Left ventricle myocardium superior (tissue), 1 donor: Measurements from ENCODE around the gene NKIRAS1. TPM values are rescaled to one million over a fixed set of nuclear protein-coding genes. Genes with fewer than 3 reads are reported as not detected.
"Not testable (repeated sequence)": the region's sequence is repeated elsewhere in the genome, so short reads cannot be mapped to it uniquely, and the experiment has no call there.

ENCODE experiments used
- ATAC-seq: fragments of 200-7000 bp; cut with Tn5 transposase; one replicate; pipeline ENCODE4 v1.9.1; 2020; ENCODE audit warnings: mild to moderate bottlenecking, moderate library complexity
- DNase-seq: peaks from one replicate; pipeline ENCODE4 v3.0.0-alpha.2; 2020
- intact Hi-C: fragments of 100-400 bp; cut with micrococcal nuclease; formaldehyde crosslinking; loops from one replicate; pipeline ENCODE4 v1.11.0; 2022
- total RNA-seq: library from RNA; stranded (reverse); fragmentation: NEBNext Ultra II Directional; extraction: Animal tissue kit (Norgen Biotek cat#: 25700); gene quantifications from one replicate; pipeline ENCODE4 v1.2.1, GENCODE V29; 2021
- donor health status: DM: no; HTN: yes; CAD: no; lungs with severe emphysema.

Gene NKIRAS1
- total RNA-seq, 1 donor from 2014 or later = 22.6 TPM

DNA sequence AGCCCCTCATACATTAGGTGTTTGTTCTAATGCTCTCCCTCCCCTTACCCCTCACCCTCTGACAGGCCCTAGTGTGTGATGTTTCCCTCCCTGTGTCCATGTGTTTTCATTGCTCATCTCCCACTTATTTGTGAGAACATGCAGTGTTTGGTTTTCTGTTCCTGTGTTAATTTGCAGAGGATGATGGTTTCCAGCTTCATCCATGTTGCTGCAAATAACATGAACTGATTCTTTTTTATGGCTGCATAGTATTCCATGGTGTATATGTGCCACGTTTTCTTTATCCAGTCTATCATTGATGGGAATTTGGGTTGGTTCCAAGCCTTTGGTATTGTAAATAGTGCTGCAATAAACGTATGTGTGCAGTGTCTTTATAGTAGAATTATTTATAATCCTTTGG, 67.3 kb downstream of the NKIRAS1 start:
- DNase-seq, intact Hi-C loops, ATAC-seq: not testable (repeated sequence)

DNA sequence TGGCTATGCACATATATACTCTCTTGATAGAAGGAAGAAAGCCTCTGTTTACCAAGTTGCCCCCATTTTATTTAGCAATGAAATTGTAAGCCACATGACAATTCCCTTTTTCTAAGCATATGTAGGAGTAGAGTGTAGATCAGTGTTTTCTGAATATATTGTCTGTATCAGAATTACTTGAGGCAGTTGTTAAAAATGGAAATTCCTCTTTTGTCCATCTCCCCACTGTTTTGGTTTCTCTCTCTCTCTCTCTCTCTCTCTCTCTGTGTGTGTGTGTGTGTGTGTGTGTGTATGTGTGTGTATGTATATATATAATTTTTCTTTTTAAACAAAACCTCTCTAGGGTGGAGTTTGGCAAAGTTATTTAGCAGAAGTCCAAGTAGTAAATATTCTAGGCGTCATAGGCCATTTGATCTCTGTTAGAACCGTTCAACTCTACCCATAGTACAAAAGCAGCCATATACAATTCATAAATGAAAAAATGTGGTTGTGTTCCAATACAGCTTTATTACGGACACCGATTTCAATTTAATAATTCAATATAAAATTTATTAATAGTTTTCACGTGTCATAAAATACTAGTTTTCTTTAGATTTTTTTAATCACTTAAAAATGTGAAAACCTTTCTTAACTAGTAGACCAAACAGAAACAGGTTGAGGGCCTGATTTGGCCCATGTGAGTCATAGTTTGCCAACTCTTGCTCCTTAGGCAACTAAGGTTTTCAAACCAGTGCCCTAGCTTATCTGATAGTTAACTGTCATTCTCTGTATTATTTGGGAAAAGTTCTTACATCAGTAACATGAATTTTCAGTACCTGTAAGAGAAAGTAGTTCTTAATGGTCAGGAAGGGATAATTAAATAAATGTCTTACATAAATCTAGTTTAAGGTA, 71.2 kb downstream of the NKIRAS1 start:
- DNase-seq (no peak), ATAC-seq (no peak)
- intact Hi-C loops = no loop called here

DNA sequence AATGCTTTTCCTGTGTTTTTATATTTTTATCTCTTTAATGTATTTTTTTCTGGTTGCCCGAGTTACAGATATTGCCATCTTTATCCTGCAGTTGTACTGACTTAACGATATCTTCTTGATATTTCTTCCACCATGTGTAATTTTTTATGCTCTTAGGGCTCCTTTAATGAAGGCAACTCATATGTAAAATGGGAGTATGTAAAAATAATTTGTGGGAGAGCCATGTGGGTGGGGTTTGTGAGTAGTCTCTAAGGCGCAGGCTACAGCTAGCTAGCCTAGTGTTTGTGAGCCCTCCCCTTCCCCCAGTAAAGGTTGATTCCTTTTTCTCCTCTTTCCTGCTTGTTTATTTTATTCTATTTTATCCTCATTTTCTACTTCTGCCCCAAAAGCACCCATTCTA, 72.9 kb downstream of the NKIRAS1 start:
- DNase-seq (no peak), ATAC-seq (no peak)
- intact Hi-C loops = no loop called here

Other genes with a start within 250 kb of the NKIRAS1 start
- 66.0 TPM for gene UBE2E1, start 111.0 kb downstream of the NKIRAS1 start, total RNA-seq
- gene RPL15, start 142 bp upstream of the NKIRAS1 start, total RNA-seq = 910 TPM
- 57.0 TPM for gene NR1D2, start 28.3 kb upstream of the NKIRAS1 start, total RNA-seq